ENCODE measurements around the gene NDUFB7. TPM values are rescaled to one million over a fixed set of nuclear protein-coding genes. Genes with fewer than 3 reads are reported as not detected.
A peak's percentile ranks its signal among the peaks of the same experiment; 100 is the strongest.
"Not testable (repeated sequence)": the region's sequence is repeated elsewhere in the genome, so short reads cannot be mapped to it uniquely, and the experiment has no call there.

Gene NDUFB7
- total RNA-seq = 10 to 100 TPM; 60.7 to 62.5 TPM
- total RNA-seq = 18.8 to 34.2 reads per million in 2 donors

GRCh38 chr19:14571695-14572490 is at the start of gene NDUFB7:
TSS of gene NDUFB7 (minus strand) at chr19:14572066. CDS start at chr19:14572000, 66 bp downstream.
- Mint-ChIP-seq H3K27ac (peak within 1 kb of the TSS; percentile 79), H3K4me3 (peak within 1 kb of the TSS; percentile 94), H3K27me3 (no peaks in the 10 kb centered on the region), H3K36me3 (ENCODE audit: low read depth) (no peaks in the 10 kb centered on the region), H3K4me1 (peaks cover 32% of the 10 kb centered on the region)
- DNase-seq (peak; percentile 81 to 87 (median 87)), ATAC-seq (peak; percentile 96)
- no peaks in the 10 kb centered on the region for H3K9me3 ChIP-seq (ENCODE audit: control insufficient read depth, low read length, poor library complexity, severe bottlenecking)

- ATAC-seq (no peak), DNase-seq (no peak)
- Mint-ChIP-seq H3K36me3 (ENCODE audit: low read depth) (peaks cover 3% of the 10 kb centered on the region), H3K4me1 (peaks cover 2% of the 10 kb centered on the region), H3K27me3 (peaks cover 4% of the 10 kb centered on the region), H3K4me3 (no peak overlapping the region), H3K27ac (no peak overlapping the region)
- peaks cover 5% of the 10 kb centered on the region for H3K9me3 ChIP-seq (ENCODE audit: control insufficient read depth, low read length, poor library complexity, severe bottlenecking)
Measured at GRCh38 chr19:14619404-14619803, 47.5 kb upstream of the NDUFB7 start.

GRCh38 chr19:14616407-14616806 is 44.5 kb upstream of the NDUFB7 start:
- DNase-seq (no peak), ATAC-seq (no peak)
- Mint-ChIP-seq H3K27me3 (peaks cover 4% of the 10 kb centered on the region), H3K36me3 (ENCODE audit: low read depth) (peaks cover 3% of the 10 kb centered on the region), H3K27ac (no peak overlapping the region), H3K4me1 (peaks cover 4% of the 10 kb centered on the region), H3K4me3 (no peak overlapping the region)
- H3K9me3 ChIP-seq (ENCODE audit: control insufficient read depth, low read length, poor library complexity, severe bottlenecking) = peaks cover 5% of the 10 kb centered on the region

GRCh38 chr19:14615623-14616022 is 43.8 kb upstream of the NDUFB7 start:
- H3K36me3 Mint-ChIP-seq (ENCODE audit: low read depth) = peaks cover 3% of the 10 kb centered on the region
- no peak overlapping the region for H3K4me3 Mint-ChIP-seq
- peaks cover 4% of the 10 kb centered on the region for H3K4me1 Mint-ChIP-seq
- peaks cover 5% of the 10 kb centered on the region for H3K9me3 ChIP-seq (ENCODE audit: control insufficient read depth, low read length, poor library complexity, severe bottlenecking)
- no peak overlapping the region for H3K27ac Mint-ChIP-seq
- DNase-seq (no peak), ATAC-seq (no peak)
- H3K27me3 Mint-ChIP-seq = peaks cover 4% of the 10 kb centered on the region

- H3K4me1 Mint-ChIP-seq = peaks cover 4% of the 10 kb centered on the region
- peaks cover 4% of the 10 kb centered on the region for H3K27me3 Mint-ChIP-seq
- peak; percentile 72 for ATAC-seq
- no peaks in the 10 kb centered on the region for H3K9me3 ChIP-seq (ENCODE audit: control insufficient read depth, low read length, poor library complexity, severe bottlenecking)
- H3K36me3 Mint-ChIP-seq (ENCODE audit: low read depth) = peaks cover 3% of the 10 kb centered on the region
- no peak overlapping the region for H3K4me3 Mint-ChIP-seq
- no peak for DNase-seq
- H3K27ac Mint-ChIP-seq = peak overlapping the region; percentile 53
Measured at GRCh38 chr19:14614099-14614412, 42.2 kb upstream of the NDUFB7 start.

- H3K27me3 Mint-ChIP-seq; H3K4me3 Mint-ChIP-seq; H3K4me1 Mint-ChIP-seq; H3K9me3 ChIP-seq (ENCODE audit: control insufficient read depth, low read length, poor library complexity, severe bottlenecking); DNase-seq; H3K36me3 Mint-ChIP-seq (ENCODE audit: low read depth): not testable (repeated sequence)
- peak; percentile 47 for ATAC-seq
- H3K27ac Mint-ChIP-seq = peak overlapping the region; percentile 53
Measured at GRCh38 chr19:14613399-14614098, 41.7 kb upstream of the NDUFB7 start.

GRCh38 chr19:14612657-14613056 is 40.8 kb upstream of the NDUFB7 start:
- no peak overlapping the region for H3K4me3 Mint-ChIP-seq
- H3K36me3 Mint-ChIP-seq (ENCODE audit: low read depth) = peaks cover 2% of the 10 kb centered on the region
- H3K27ac Mint-ChIP-seq = no peak overlapping the region
- peaks cover 4% of the 10 kb centered on the region for H3K27me3 Mint-ChIP-seq
- no peak for DNase-seq
- H3K9me3 ChIP-seq (ENCODE audit: control insufficient read depth, low read length, poor library complexity, severe bottlenecking) = no peaks in the 10 kb centered on the region
- no peak for ATAC-seq
- peaks cover 4% of the 10 kb centered on the region for H3K4me1 Mint-ChIP-seq

- not testable (repeated sequence) for ATAC-seq; H3K36me3 Mint-ChIP-seq (ENCODE audit: low read depth); H3K4me3 Mint-ChIP-seq
Measured at GRCh38 chr19:14612242-14612641, 40.4 kb upstream of the NDUFB7 start.

GRCh38 chr19:14611051-14611450 is 39.2 kb upstream of the NDUFB7 start:
- Mint-ChIP-seq H3K27ac (no peak overlapping the region), H3K4me3 (no peak overlapping the region), H3K36me3 (ENCODE audit: low read depth) (no peaks in the 10 kb centered on the region), H3K27me3 (peaks cover 3% of the 10 kb centered on the region), H3K4me1 (peaks cover 4% of the 10 kb centered on the region)
- DNase-seq (no peak), ATAC-seq (no peak)
- no peaks in the 10 kb centered on the region for H3K9me3 ChIP-seq (ENCODE audit: control insufficient read depth, low read length, poor library complexity, severe bottlenecking)

More at GRCh38 chr19:14612242-14612641, 40.4 kb upstream of the NDUFB7 start:
- not testable (repeated sequence) for H3K27me3 Mint-ChIP-seq; H3K9me3 ChIP-seq (ENCODE audit: control insufficient read depth, low read length, poor library complexity, severe bottlenecking); DNase-seq; H3K27ac Mint-ChIP-seq; H3K4me1 Mint-ChIP-seq

- Mint-ChIP-seq H3K36me3 (ENCODE audit: low read depth) (no peaks in the 10 kb centered on the region), H3K4me1 (peaks cover 10% of the 10 kb centered on the region), H3K4me3 (no peak overlapping the region), H3K27ac (no peak overlapping the region), H3K27me3 (no peaks in the 10 kb centered on the region)
- no peaks in the 10 kb centered on the region for H3K9me3 ChIP-seq (ENCODE audit: control insufficient read depth, low read length, poor library complexity, severe bottlenecking)
- ATAC-seq (no peak), DNase-seq (no peak)
Measured at GRCh38 chr19:14606627-14607026, 34.8 kb upstream of the NDUFB7 start.

GRCh38 chr19:14603990-14604387 is 32.1 kb upstream of the NDUFB7 start:
- no peaks in the 10 kb centered on the region for H3K36me3 Mint-ChIP-seq (ENCODE audit: low read depth)
- H3K27me3 Mint-ChIP-seq = no peaks in the 10 kb centered on the region
- H3K9me3 ChIP-seq (ENCODE audit: control insufficient read depth, low read length, poor library complexity, severe bottlenecking) = no peaks in the 10 kb centered on the region
- no peak overlapping the region for H3K4me3 Mint-ChIP-seq
- peak overlapping the region; percentile 2 for H3K27ac Mint-ChIP-seq
- ATAC-seq (peak; percentile 79), DNase-seq (no peak)
- H3K4me1 Mint-ChIP-seq = peaks cover 10% of the 10 kb centered on the region

- Mint-ChIP-seq H3K4me3 (no peak overlapping the region), H3K27me3 (no peaks in the 10 kb centered on the region), H3K36me3 (ENCODE audit: low read depth) (peaks cover 3% of the 10 kb centered on the region), H3K27ac (no peak overlapping the region), H3K4me1 (peaks cover 6% of the 10 kb centered on the region)
- no peaks in the 10 kb centered on the region for H3K9me3 ChIP-seq (ENCODE audit: control insufficient read depth, low read length, poor library complexity, severe bottlenecking)
- DNase-seq (no peak), ATAC-seq (no peak)
Measured at GRCh38 chr19:14599548-14600147, 27.8 kb upstream of the NDUFB7 start.

- DNase-seq = no peak
- H3K27me3 Mint-ChIP-seq = no peaks in the 10 kb centered on the region
- no peak overlapping the region for H3K4me3 Mint-ChIP-seq
- H3K27ac Mint-ChIP-seq = no peak overlapping the region
- H3K9me3 ChIP-seq (ENCODE audit: control insufficient read depth, low read length, poor library complexity, severe bottlenecking) = no peaks in the 10 kb centered on the region
- H3K4me1 Mint-ChIP-seq = no peaks in the 10 kb centered on the region
- peaks cover 3% of the 10 kb centered on the region for H3K36me3 Mint-ChIP-seq (ENCODE audit: low read depth)
- no peak for ATAC-seq
Measured at GRCh38 chr19:14595558-14595957, 23.7 kb upstream of the NDUFB7 start.
